GM12864 (cell line): ENCODE measurements around the gene FIBCD1.

Experiments used
- DNase-seq: peaks from one replicate; pipeline ENCODE4 v3.0.0-alpha.2; 2011; ENCODE audit warnings: low read depth
- H3K4me3 ChIP-seq: 2 replicates; pipeline ENCODE4 v1.5.1; 2011; ENCODE audit warnings: mild to moderate bottlenecking, low read depth, low read length, control low read depth
- CTCF ChIP-seq: IDR thresholded peaks from 2 replicates; pipeline ENCODE4 v1.5.1; 2011; ENCODE audit warnings: low read depth, mild to moderate bottlenecking, moderate library complexity, low read length, control low read depth, inconsistent platforms; ENCODE audit errors: missing control alignments

The FIBCD1 gene

GRCh38 chr9:130980526-130980925 is 41.5 kb upstream of the FIBCD1 start:
- no peak for DNase-seq
- no peak overlapping the region for H3K4me3 ChIP-seq
- no peak for TF ChIP-seq CTCF

DNA sequence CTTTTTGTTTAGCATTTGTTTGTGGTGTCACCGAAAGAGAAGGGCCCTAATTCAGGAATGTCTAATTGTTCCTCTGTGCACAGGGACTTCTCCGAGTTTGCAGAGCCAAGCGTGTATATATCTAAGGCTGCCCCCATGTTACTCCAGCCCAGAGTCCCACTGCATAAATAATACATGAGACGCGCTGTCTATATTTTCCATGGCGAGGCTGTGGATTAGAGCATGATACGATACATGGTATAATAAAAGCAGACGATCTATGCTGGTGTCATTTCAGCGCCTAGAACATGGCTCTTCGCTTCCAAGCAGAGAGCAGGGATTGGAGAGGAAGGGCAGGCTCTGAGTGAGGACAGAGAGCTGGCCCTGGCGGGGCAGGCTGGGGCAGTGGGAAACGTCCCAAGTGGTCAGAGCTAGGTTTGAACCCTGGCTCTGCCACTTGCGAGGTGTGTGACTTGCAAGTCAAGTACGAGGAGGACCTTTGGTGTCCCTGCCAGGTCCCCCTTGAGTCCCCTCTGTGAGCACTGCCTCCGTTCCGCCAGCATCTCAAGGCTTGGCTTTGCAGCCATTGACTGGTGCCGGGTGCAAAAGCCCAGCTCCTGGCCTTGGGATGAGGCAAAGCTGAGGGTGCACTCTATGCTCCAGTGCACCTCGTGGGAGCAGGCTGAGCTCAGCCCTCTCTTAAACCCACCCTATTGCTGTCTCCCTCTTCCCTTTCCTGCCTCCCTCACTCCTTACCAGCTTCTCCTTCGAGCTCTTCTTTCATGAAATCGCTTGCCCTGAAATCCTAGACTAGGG is 40.7 kb upstream of the FIBCD1 start:
- DNase-seq: no peak
- no peak for TF ChIP-seq CTCF
- no peak overlapping the region for H3K4me3 ChIP-seq

- DNase-seq: no peak
- H3K4me3 ChIP-seq: no peak overlapping the region
- no peak for TF ChIP-seq CTCF
Measured at GRCh38 chr9:130977811-130978221, 38.8 kb upstream of the FIBCD1 start.

DNA sequence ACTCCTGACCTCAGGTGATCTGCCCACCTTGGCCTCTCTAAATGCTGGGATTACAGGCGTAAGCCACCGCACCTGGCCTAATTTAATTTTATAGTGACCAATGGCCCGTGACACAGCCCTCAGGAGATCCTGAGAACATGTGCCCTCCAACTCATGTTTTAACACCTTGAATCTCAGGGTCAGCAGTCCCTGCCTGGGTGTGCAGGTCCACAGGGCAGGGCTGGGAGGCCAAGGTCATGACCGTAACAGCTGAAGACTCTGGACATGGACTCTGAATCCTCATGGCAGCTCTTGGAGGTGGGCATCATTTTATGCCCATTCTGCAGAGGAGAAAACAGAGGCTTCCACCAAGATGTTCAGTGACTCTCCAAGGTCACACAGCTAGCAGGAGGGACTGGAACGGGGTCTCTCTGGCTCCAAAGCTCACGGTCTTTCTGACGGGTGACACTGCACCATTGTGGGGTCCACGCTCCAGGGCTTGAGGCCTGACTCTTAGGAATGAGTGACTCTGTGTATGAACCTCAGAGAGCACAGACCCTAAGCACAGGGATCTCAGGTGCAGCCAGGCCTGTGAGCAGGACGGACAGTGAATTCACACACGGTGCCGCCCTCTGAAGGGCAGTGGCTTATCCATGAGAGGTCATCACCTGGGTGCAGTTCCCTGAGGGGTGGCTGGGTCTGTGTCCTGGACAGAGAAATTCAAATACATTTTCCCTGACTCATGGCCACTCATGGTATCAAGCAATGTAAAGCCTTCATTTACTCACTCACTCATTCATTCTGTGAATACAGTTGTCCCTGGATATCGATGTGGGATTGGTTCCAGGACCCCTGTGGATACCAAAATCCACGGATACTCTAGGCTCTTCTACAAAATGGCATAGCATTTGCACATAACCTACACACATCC is 37.1 kb upstream of the FIBCD1 start:
- H3K4me3 ChIP-seq: no peak overlapping the region
- TF ChIP-seq CTCF: no peak
- DNase-seq: no peak

GRCh38 chr9:130975156-130975555 is 36.1 kb upstream of the FIBCD1 start:
- no peak overlapping the region for H3K4me3 ChIP-seq
- DNase-seq: no peak
- no peak for TF ChIP-seq CTCF

GRCh38 chr9:130974697-130975096 is 35.6 kb upstream of the FIBCD1 start:
- TF ChIP-seq CTCF: no peak
- no peak for DNase-seq
- no peak overlapping the region for H3K4me3 ChIP-seq
